Mucosa of gallbladder (tissue), 1 donor: Measurements from ENCODE around the gene COL1A1. TPM values are rescaled to one million over a fixed set of nuclear protein-coding genes. Genes with fewer than 3 reads are reported as not detected.
A peak's percentile ranks its signal among the peaks of the same experiment; 100 is the strongest.

Experiments used
- DNase-seq: peaks from one replicate; pipeline ENCODE4 v3.0.0-alpha.2; 2020; ENCODE audit warnings: low spot score
- total RNA-seq: library from RNA; stranded (reverse); gene quantifications from one replicate; pipeline ENCODE4 v1.2.1, GENCODE V29; 2021
- donor health status: DM: no; HTN: no; CAD: no.

COL1A1 gene
- total RNA-seq, 1 donor from 2014 or later, result 421 TPM

DNA sequence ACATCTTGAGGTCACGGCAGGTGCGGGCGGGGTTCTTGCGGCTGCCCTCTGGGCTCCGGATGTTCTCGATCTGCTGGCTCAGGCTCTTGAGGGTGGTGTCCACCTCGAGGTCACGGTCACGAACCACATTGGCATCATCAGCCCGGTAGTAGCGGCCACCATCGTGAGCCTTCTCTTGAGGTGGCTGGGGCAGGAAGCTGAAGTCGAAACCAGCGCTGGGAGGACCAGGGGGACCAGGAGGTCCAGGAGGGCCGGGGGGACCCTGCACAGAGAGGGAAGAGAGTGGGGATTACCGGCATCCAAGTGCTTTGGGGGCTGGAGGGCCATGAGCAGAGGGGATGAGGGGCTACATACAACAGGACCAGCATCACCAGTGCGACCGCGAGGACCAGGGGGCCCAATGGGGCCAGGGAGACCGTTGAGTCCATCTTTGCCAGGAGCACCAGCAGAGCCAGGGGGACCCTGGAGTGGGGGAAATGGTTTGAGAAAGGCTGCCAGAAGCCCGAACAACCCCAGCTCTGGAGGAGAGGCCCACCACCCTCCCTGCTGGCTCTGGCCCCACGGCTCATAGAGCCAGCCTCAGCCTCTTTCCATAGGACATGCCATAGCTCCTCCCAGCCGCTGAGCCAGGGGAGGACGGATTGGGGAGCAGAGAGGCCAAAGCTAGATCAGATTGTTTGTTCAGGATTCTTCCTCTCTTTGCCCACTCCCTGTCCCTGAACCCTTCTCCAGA is 14.6 kb downstream of the COL1A1 start:
- no peak for DNase-seq

DNA sequence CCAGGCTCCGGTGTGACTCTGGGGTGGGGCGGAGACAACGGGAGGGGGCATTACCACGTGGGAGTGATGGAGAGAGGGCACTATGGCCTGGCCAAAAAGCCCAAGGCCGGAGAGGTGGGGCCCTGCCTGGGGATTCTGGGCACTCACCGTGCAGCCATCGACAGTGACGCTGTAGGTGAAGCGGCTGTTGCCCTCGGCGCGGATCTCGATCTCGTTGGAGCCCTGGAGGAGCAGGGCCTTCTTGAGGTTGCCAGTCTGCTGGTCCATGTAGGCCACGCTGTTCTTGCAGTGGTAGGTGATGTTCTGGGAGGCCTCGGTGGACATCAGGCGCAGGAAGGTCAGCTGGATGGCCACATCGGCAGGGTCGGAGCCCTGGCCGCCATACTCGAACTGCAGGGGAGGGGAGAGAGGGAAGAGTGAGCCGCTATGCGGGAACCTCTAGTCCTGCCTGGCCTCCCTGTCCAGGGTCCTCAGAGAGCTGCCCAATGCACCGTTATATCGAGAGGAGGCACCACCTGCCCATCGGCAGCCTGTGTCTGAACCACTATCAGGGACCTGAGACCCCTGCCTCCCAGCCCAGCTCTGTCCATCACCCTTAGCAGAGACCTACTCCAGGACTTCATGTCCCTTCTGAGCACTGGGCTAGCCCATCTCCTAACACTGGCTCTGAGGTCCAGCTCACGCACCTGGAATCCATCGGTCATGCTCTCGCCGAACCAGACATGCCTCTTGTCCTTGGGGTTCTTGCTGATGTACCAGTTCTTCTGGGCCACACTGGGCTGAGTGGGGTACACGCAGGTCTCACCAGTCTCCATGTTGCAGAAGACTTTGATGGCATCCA is 15.6 kb downstream of the COL1A1 start:
- DNase-seq, result no peak

DNA sequence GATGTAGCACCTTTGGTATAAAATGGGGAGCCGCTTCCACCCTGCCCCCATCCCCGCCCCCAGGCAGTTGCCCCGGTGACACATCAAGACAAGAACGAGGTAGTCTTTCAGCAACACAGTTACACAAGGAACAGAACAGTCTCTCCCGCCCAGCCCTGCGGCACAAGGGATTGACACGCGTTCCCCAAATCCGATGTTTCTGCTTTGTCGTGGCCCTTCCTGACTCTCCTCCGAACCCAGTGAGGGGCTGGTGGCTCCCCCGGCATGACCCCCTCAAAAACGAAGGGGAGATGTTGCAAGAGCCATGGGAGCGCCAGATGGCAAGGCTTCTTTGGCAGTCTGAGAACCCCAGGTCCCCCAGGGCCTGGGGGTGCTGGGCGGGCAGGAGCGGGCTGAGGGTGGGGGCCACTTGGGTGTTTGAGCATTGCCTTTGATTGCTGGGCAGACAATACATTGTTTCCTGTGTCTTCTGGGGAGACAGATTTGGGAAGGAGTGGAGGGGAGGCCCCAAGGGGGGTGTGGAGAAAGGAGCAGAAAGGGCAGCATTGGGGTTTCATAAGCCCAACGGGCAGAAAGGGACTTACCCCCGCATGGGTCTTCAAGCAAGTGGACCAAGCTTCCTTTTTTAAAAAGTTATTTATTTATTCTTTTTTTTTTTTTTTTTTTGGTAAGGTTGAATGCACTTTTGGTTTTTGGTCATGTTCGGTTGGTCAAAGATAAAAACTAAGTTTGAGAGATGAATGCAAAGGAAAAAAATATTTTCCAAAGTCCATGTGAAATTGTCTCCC is 16.6 kb downstream of the COL1A1 start:
- no peak for DNase-seq

DNA sequence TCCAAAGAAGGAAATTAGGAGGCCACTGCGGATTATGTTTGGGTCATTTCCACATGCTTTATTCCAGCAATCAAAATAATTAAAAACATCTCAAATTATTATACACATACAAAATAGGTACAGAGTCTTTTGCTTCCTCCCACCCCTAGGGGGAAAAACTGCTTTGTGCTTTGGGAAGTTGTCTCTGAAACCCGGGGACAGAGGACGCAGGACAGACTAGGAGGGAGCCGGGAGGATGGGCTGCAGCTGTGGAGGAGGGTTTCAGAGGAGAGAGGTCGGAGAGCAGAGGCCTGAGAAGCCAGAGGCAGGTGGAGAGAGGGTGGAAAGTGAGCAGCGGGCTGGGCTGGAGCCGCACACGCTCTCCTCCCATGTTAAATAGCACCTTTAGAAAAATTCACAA is 17.4 kb downstream of the COL1A1 start:
- DNase-seq, result no peak

DNA sequence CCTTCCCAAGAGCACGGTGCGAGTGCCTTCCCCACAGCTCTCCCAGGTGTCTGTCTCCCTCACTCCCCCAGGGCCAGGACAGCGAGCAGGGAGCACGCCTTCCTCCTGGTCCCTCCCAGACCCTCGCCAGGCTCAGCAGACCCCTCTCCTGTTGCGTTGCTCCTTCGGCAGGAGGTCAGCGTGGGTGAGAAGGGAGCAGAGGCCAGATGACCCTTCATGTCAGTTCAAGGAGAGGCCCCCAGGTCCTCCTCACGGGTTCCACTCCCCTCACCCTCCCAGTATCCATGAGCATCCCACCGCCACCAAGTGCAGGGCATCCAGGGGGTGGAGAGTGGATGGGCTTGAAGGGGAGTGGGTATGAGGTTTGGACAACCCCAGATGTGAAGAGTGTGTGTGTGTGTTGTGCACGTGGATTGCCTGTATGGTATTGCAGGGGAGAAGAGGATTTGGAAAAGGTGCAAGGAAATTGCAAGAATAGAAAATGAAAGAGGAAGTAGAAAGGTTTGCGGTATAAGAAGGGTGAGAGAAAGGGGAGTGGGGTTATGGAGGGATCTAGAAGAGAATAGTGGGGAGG is 17.9 kb downstream of the COL1A1 start:
- DNase-seq, result no peak

DNA sequence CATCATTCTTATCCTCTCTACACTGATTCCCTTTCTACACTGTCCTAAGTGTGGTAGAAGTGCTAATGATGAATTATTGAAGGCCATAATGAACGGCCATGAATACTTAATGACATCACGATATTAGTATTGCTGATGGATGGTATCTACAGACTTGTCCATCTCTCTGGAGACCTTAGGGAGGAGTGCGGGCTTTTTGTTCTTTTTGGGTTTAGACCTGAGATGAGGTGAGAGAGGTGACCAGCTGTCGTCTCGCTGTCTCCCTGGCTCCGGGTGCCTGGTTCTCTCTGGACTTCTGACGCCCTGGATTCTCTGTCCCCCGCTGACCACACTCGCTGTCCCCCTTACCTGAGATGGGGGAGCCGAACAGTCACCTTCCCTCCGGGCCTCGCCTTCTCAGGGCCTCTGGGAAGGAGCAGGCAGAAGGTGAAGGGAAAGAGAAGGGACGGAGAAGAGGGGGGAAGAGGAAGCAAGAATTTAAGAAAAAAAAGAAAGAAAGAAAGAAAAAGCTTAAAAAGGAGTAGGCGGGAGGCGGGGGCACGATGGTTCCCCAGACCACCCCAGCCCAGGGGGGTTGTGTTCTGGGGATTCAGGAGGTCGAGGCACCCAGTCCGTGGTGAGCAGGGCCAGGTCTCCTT is 18.5 kb downstream of the COL1A1 start:
- no peak for DNase-seq

DNA sequence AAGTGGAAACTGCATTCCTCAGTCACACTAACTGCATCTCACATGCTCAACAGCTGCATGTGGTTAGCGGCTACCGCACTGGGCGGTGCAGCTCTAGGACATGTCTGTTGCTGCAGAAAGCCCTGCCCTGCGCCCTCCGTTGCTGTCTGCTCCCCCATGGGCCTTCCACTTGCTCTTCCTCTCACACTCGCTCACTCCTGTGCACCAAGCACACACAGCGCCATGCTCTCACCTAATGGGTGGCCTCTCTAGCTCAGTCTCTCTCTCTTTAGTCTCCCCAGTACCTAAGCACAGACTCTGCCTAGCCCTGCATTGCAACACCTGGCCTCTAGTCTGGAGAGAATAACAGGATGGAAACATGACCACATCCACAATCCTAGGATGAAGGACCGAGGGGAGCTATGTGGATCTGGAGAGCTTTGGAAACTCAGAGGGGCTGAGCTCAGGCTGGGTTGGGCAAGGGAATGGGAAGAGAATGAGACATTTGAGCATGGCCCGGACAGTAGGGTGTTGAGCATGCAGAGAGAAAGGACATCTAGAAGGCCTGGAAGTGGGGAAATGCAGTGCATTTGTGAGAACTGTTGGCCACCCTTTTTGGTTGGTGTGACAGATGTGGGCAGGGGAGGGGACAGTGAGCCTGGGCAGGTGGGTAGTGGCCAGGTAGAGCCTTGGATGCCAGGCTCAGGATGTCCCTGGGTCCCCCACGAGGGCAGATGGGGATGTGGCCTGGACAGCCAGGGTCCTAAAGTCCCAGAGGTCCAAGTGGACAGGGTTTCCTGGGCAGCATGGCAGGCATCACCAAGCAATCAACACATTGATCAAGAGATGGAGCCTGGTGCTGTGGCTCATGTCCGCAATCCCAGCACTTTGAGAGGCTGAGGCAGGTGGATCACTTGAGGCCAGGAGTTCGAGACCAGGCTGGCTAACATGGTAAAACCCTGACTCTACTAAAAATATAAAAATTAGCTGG is 19.6 kb downstream of the COL1A1 start:
- no peak for DNase-seq

DNA sequence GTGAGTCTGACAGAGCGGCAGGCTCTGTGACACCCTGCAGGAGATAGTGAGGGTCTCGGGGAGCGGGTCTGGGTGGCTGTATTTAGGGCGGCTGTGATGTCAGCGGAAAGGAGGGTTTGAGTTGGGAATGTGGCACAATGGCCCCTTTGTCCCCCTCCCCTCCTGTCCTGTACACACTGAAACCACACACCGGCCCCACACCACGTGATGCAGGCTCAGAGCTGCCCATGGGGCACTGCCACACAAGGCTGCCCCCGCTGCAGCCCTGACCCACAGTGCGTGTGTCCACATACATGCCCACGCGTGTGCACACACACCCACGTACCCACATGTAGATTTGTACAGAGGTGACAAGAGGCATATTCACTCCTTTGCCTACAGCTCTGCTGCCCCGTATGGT is 20.3 kb downstream of the COL1A1 start:
- no peak for DNase-seq

DNA sequence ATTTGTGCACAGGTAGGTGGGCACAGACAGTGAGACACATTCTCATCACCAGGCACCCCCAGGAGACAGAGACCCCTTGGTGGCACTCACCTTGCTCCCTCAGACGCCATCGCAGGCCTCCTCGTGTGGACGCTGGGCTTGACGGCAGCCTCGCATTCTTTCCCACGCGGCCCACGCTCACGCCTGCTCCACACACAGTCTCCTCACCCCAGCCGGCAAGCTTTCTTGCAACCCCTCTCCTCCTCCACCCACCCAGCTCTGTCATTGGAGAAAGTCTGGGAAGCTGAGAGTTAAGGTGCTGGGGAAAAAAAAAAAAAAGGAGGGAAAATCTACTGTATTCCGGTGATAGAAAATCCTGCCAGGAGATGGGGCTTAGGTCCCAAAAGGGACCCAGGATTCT is 20.8 kb downstream of the COL1A1 start:
- no peak for DNase-seq

DNA sequence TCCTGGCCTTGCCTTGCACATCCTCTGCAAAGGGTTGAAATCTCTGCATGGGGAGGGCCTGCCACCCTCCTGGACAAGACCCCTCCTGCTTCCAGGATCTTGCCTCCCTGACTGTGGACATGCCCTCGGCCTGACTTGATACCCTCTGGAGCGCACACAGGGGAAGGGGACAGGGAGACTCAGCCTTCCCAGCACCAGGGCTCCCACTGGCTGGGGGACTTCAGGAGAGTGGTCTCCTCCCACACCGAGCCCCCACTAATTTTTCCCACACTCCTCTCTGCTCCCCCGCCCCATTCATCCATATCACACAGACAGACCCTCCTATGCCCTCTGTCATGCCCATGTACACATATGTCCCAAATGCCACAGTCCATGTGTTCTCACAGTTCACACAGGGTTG is 21.3 kb downstream of the COL1A1 start:
- no peak for DNase-seq

DNA sequence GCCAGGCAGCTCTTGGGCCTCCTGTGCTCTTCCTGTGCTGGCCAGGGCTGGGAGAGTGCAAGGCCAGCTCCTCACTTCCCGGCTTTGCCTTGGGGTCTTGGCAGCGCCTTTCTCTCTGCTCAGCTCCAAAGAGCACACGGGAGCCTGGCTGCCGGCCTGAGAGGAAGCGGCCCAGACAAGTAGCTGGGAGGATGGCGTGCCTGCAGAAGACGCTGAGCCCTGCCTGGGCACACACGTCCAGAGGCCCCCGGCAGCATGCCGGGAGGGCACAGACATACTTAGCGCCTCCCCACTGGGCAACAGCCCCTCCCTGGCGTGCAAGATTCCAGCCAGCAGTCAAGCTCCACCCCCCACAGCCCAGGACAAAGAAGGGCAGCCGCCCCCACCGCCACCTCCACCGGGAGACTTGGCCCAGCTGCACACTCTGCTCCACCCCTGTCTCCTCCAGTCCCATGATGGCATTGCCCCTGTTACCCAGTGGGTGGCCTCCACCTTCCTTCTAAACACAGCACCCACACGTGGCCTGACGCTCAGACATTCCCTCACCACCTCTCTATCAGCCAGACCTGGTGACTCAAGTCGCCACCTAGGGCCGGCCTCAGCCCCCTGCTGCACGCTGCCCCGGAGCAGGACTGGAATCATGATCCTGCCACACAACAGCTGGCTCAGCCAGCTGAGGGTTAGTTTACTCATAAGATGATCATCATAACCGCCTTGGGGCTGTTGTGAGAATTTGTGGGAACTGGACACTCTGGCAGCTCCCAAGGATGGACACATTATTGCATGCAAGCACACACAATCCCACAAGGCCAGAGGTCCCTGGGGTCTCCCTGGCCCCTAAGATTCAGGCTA is 23.2 kb downstream of the COL1A1 start:
- DNase-seq, result peak; percentile 79

DNA sequence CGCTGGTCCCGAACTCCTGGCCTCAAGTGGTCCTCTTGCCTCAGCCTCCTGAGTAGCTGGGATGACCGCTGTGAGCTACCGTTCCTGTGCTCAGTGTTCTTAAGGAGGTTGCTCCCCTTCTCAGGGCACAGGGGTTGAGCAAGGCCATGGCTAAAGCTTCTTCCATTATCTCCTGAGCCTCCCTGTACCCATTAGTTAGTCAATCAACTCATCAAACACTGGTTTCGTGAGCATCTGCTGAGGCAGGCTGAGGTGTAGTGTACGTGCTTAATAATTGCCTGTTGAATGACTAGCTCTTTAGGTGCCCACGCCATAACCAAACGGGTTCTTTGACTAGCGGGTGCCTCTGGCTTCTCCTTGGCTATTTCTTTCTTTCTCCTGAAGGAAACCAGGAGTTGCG is 24.0 kb downstream of the COL1A1 start:
- DNase-seq, result no peak

DNA sequence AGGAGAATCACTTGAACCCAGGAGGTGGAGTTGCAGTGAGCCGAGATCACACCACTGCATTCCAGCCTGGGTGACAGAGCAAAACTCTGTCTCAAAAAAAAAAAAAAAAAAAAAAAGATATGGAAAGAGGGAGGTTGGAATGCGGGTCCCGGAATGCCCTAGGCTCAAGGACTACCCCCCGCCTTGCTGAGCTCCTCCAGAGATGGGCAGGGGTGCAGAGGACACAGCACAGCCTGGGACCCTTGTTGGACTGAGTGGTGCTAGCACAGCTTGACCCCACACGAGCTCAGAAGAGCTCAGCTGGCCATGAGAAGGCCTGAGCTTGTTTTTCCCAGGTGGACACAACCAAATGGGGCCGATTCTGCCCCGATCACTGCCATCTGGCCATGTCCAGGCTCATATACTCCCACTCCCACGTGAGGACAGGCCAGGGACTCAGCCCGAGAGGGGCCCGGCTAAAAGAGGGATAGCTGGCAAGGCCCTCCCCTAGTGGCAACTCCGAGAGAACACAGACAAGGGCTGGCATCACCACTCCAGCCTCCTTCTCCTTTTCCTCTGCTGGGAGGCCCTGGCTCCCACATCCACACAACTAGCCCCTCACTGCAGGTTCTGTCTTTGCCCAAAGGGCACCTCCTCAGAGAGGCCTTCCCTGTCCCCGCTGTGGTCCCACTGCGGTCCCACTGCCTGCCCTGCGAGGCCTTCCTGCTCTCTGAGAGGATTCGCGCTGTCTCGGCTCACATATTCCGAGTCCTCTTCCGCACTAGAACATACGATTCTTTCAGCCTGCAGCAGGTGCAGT is 24.7 kb downstream of the COL1A1 start:
- DNase-seq, result no peak

DNA sequence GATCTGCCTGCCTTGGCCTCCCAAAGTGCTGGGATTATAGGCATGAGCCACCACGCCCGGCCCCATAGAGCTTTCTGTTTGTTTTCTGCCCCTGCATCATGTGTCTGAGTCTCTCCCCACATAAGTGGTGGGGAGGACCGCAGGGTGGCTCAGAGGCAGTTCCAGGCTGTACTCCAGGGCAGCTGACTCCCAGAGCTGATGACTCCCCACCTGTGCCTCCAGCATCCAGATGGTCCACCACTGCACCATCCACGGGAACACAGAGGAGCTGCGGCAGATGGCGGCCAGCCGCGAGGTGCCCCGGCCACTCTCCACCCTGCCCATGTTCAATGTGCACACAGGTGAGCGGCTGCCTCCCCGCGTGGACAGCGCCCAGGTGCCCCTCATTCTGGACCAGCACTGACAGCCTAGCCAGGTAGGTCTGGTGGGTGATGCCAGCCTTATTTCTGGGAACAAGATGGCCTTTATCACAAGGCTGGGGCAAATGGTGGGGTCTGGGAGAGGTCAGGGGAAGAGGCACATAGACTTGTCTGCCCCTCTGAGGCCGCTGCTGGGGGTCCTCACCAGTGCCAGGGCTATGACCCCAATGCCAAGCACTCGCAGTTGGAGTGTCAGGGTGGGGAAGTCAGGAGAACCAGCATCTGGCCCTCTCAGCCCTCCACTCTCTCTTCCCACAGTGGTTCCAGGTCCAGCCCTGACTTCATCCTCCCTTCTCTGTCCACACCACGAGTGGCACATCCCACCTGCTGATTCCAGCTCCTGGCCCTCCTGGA is 26.2 kb downstream of the COL1A1 start:
- no peak for DNase-seq

DNA sequence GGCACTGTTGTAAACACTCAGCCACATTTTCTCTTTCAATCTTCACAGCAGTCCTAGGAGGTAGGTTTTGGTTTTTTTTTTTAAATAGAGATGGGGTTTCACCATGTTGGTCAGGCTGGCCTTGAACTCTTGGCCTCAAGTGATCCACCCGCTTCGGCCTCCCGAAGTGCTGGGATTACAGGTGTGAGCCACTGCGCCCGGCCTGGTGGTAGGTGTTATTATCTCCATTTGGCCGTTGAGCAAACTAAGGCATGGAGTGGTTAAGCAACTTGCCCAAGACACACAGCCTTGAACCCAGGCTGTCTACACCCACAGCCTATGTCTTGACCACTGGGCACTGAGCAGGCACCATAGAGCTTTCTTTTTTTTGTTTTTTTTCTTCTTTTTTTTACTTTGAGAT is 27.0 kb downstream of the COL1A1 start:
- DNase-seq, result no peak

DNA sequence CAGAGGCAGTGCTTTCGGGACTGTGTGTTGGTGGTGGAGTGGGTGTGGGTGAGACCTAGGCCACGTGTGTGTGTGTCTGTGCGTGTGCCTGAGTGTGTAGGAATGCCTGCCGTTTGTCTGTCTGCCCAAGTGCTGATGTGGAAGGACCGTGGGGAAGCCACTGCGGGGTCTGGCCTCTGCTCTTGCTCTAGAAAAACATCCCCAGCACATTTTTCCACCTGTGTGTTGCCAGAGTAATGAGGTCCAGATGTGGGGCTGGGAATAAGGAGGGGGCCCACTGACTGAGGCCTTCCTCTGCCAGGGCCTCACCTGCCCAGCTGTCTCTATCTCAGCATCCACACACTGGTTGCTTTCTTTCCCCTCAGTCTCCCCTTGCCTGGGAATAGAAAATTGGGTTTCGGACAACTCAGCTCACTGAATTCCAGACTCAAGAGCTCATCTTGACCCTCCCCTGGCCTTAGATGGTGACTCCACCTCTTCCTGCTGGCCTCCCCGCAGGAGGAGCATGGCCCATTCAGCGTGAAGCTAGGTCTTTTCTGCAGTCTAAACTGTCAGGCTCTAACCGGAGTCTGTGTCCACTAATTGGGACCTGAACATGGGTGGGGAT is 28.0 kb downstream of the COL1A1 start:
- peak; percentile 35 for DNase-seq

DNA sequence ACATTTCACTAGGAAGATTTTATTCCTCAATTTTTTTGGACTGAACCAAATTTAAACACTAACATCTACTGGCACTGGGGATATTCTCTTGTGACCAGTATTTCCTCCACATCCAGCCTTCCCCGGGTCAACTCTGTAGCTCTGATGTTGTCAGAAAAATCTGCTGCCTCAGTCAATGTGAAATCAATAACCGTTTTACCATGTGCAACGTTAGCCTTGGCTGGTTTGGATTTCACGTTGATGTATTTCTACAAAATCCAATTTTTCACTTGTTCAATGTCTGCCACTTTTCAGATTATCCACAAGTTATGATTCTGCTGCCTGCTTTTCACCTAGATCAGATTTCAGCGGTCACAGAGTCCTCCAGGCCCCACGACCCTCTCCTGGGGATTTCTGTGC is 28.5 kb downstream of the COL1A1 start:
- no peak for DNase-seq
